ENCODE results near the gene DCLK2. TPM values are rescaled to one million over a fixed set of nuclear protein-coding genes. Genes with fewer than 3 reads are reported as not detected.

The DCLK2 gene
- total and polyA plus RNA-seq, 11 donors, result 6.4 to 38.4 (median 15.4) TPM

- H3K27ac ChIP-seq, result no peak overlapping the region
- no peaks in the 10 kb centered on the region for H3K27me3 ChIP-seq
- ATAC-seq (no peak), DNase-seq (no peak)
- WGBS, 4 donors, result 94 to 99% (median 97%) methylated on average over 4 of the region's 4 CpGs
- TF ChIP-seq, protein P1, sequence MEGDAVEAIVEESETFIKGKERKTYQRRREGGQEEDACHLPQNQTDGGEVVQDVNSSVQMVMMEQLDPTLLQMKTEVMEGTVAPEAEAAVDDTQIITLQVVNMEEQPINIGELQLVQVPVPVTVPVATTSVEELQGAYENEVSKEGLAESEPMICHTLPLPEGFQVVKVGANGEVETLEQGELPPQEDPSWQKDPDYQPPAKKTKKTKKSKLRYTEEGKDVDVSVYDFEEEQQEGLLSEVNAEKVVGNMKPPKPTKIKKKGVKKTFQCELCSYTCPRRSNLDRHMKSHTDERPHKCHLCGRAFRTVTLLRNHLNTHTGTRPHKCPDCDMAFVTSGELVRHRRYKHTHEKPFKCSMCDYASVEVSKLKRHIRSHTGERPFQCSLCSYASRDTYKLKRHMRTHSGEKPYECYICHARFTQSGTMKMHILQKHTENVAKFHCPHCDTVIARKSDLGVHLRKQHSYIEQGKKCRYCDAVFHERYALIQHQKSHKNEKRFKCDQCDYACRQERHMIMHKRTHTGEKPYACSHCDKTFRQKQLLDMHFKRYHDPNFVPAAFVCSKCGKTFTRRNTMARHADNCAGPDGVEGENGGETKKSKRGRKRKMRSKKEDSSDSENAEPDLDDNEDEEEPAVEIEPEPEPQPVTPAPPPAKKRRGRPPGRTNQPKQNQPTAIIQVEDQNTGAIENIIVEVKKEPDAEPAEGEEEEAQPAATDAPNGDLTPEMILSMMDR (IDR thresholded peaks at IDR 0.05), result no peak
- TF ChIP-seq POLR2A (IDR thresholded peaks at IDR 0.05), result no peak
- H3K4me3 ChIP-seq, result no peak overlapping the region
- peaks cover 0 to 4% (median 0%) of the 10 kb centered on the region in 12 donors for H3K9me3 ChIP-seq
- no peaks in the 10 kb centered on the region for H3K36me3 ChIP-seq
- no peaks in the 10 kb centered on the region for H3K4me1 ChIP-seq
- intact Hi-C loops (cut with DNase I), result no loop called here
These were observed 27.7 kb upstream of the DCLK2 start for GRCh38 chr4:150050566-150050965.

- WGBS, 4 donors, result 93 to 95% (median 94%) methylated on average over 3 of the region's 3 CpGs
- ATAC-seq, result no peak
- Histone ChIP-seq H3K9me3 (peaks cover 0 to 10% (median 0%) of the 10 kb centered on the region in 12 donors), H3K4me1 (no peaks in the 10 kb centered on the region), H3K27ac (no peak overlapping the region), H3K4me3 (no peak overlapping the region), H3K36me3 (no peaks in the 10 kb centered on the region), H3K27me3 (no peaks in the 10 kb centered on the region)
- TF ChIP-seq, protein P1 (IDR thresholded peaks at IDR 0.05), result no peak
- TF ChIP-seq POLR2A (IDR thresholded peaks at IDR 0.05), result no peak
- DNase-seq, result no peak
- intact Hi-C loops (cut with DNase I), result no loop called here
These were observed 27.1 kb upstream of the DCLK2 start for GRCh38 chr4:150051111-150051510.

DNA sequence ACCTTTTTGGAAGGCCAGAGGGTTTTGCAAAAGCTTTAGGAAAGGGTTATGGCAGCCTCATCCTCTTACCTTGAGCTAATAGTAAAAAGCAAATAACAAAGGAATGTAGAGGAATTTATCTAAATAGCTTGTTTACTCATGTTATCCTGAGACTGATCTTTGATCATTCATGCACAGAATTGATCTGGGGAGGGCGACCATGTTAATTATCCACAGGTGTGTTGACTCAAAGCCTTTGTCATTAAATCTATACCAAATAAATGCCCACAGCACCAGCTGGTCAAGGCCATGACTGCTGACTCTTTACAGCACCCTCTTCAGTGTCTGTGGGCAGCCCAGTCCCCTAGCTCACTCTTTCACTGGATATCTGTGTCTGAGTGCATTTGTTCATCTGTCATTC is 22.8 kb upstream of the DCLK2 start:
- 87 to 96% (median 95%) methylated on average over 1 of the region's 1 CpG for WGBS, 4 donors
- Histone ChIP-seq H3K4me3 (no peak overlapping the region), H3K27ac (no peak overlapping the region)

DNA sequence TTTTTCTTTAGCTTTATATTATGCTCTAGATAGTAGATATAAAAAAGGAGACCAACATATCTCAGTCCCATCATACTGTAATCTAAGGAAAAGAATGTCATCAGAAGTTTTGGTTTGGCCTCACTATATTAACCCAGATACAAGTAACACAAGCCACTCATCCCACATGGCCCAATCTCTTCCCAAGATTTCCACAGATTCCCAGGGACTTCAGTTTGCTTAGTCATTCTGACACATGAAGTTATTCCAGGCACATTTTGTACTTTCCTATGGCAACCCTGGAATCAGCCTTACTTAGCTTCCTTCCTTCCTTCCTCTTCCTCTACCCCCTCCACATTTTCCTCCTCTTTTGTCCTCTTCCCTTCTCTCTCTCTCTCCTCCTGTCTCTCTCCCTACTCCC is 21.7 kb upstream of the DCLK2 start:
- no peak overlapping the region for H3K4me3 ChIP-seq
- no peaks in the 10 kb centered on the region for H3K27me3 ChIP-seq
- intact Hi-C loops (cut with DNase I), result no loop called here
- no peak overlapping the region for H3K27ac ChIP-seq
- peaks cover 0 to 11% (median 0%) of the 10 kb centered on the region in 12 donors for H3K9me3 ChIP-seq
- DNase-seq, result no peak
- no peak for ATAC-seq
- peaks cover 0 to under 1% (median 0%) of the 10 kb centered on the region in 12 donors for H3K4me1 ChIP-seq
- H3K36me3 ChIP-seq, result no peaks in the 10 kb centered on the region
- TF ChIP-seq POLR2A (IDR thresholded peaks at IDR 0.05), result no peak
- TF ChIP-seq, protein P1 (IDR thresholded peaks at IDR 0.05), result no peak

More for the DNA sequence above, 22.8 kb upstream of the DCLK2 start:
- no peaks in the 10 kb centered on the region for H3K36me3 ChIP-seq
- TF ChIP-seq POLR2A (IDR thresholded peaks at IDR 0.05), result no peak
- TF ChIP-seq, protein P1 (IDR thresholded peaks at IDR 0.05), result no peak
- ATAC-seq (no peak), DNase-seq (no peak)
- peaks cover 0 to 11% (median 0%) of the 10 kb centered on the region in 12 donors for H3K9me3 ChIP-seq
- H3K4me1 ChIP-seq, result no peaks in the 10 kb centered on the region
- intact Hi-C loops (cut with DNase I), result no loop called here
- no peaks in the 10 kb centered on the region for H3K27me3 ChIP-seq
